LNCaP clone FGC (cell line): ENCODE results near the gene FMC1.

Source experiments
- DNase-seq: peaks from one replicate; pipeline ENCODE4 v3.0.0-alpha.2; 2011; ENCODE audit warnings: low read depth
- H3K4me3 ChIP-seq: 2 replicates; pipeline ENCODE4 v1.5.1; 2011; ENCODE audit warnings: mild to moderate bottlenecking, low read depth, low read length, control low read depth
- CTCF ChIP-seq: IDR thresholded peaks from 2 replicates; pipeline ENCODE4 v1.5.1; 2012; ENCODE audit warnings: mild to moderate bottlenecking; ENCODE audit not compliant: control insufficient read depth, insufficient read depth; ENCODE audit errors: extremely low read depth

The FMC1 gene

GRCh38 chr7:139358541-139359365 is 17.6 kb downstream of the FMC1 start:
- no peak for TF ChIP-seq CTCF
- peak overlapping the region; percentile 93 for H3K4me3 ChIP-seq
- no peak for DNase-seq

GRCh38 chr7:139359366-139360209 is 18.5 kb downstream of the FMC1 start, which contains the start of gene LUC7L2:
LUC7L2 (plus strand) TSS chr7:139359894; CDS start chr7:139360262, 368 bp downstream.
- 0 out of 2 replicates have a peak, but pooled peaks have one; percentile 2 for TF ChIP-seq CTCF
- peak within 1 kb of the TSS; percentile 93 for H3K4me3 ChIP-seq
- DNase-seq = peak; percentile 96

GRCh38 chr7:139360210-139360947 is 19.2 kb downstream of the FMC1 start:
- peak overlapping the region; percentile 93 for H3K4me3 ChIP-seq
- peak; percentile 90 for DNase-seq
- no peak for TF ChIP-seq CTCF

GRCh38 chr7:139360948-139361307 is 19.8 kb downstream of the FMC1 start:
- TF ChIP-seq CTCF = no peak
- H3K4me3 ChIP-seq = peak overlapping the region; percentile 93
- no peak for DNase-seq

- peak overlapping the region; percentile 93 for H3K4me3 ChIP-seq
- DNase-seq = no peak
- no peak for TF ChIP-seq CTCF
Observed at GRCh38 chr7:139361523-139361922, 20.4 kb downstream of the FMC1 start.

- peak overlapping the region; percentile 93 for H3K4me3 ChIP-seq
- DNase-seq = no peak
- no peak for TF ChIP-seq CTCF
Observed at GRCh38 chr7:139362302-139362701, 21.2 kb downstream of the FMC1 start.
